ENCODE measurements around the gene SERTAD1. TPM values are rescaled to one million over a fixed set of nuclear protein-coding genes. Genes with fewer than 3 reads are reported as not detected.

Gene SERTAD1, protein sequence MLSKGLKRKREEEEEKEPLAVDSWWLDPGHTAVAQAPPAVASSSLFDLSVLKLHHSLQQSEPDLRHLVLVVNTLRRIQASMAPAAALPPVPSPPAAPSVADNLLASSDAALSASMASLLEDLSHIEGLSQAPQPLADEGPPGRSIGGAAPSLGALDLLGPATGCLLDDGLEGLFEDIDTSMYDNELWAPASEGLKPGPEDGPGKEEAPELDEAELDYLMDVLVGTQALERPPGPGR
- total RNA-seq: 16.1 and 17.2 TPM in 2 replicates

DNA sequence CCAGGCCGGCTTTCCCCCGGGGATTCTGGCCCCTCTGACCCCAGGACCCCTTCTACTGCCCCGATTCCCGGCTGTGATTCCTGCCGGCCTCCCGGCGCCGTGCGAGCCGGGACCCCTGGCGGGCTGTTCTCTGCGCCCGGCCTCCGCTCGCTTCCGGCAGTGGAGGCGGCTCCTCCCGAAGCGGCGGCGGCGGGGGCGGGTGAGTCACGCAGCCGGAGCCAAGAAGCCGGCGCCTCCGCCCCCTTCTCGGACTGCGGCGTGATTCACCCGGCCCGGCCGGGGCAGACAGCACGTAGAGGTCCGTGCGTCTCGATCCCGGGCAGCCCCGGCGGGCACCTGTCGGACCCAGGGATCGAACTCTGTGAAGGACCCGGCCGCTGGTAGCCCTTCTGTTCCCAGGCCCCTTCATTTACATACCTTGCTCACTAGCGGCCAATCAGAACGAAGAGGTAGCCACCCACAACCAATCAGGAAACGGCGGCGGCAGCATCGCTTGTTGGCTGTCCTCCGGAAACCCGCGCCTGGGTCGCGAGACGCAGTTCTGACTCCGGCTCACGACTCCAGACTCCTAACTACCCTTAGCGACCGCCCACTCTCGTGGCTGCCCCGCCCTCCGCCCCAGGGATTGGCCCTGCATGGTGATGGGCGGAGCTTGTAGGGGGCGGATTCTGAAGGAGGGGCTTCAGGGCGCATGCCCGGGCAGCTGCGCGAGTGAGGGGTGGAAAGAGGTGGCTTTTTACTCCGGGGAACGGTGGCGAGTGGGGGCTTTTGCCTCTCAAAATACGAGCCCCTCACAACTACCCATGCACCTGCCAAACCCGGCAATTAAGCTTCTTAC is at the start of gene SERTAD1:
SERTAD1 (minus strand) TSS at position 543 of the 838 bp plus-strand sequence. CDS start 2,446 bp downstream, outside the sequence.

GRCh38 chr19:40466985-40467734 is 41.4 kb upstream of the SERTAD1 start, which contains the start of gene SPTBN4:
Gene SPTBN4 (plus strand): TSS chr19:40467001. CDS start chr19:40472622, 5,621 bp downstream.

GRCh38 chr19:40465557-40466218 is 39.9 kb upstream of the SERTAD1 start, which contains the start of gene BLVRB:
Gene BLVRB (minus strand): TSS chr19:40465745. CDS start chr19:40465688, 57 bp downstream.

GRCh38 chr19:40444000-40444824 is 18.4 kb upstream of the SERTAD1 start, which contains the start of gene SERTAD3:
Gene SERTAD3 (minus strand): TSS chr19:40444335. CDS start chr19:40442080, 2,255 bp downstream.

DNA sequence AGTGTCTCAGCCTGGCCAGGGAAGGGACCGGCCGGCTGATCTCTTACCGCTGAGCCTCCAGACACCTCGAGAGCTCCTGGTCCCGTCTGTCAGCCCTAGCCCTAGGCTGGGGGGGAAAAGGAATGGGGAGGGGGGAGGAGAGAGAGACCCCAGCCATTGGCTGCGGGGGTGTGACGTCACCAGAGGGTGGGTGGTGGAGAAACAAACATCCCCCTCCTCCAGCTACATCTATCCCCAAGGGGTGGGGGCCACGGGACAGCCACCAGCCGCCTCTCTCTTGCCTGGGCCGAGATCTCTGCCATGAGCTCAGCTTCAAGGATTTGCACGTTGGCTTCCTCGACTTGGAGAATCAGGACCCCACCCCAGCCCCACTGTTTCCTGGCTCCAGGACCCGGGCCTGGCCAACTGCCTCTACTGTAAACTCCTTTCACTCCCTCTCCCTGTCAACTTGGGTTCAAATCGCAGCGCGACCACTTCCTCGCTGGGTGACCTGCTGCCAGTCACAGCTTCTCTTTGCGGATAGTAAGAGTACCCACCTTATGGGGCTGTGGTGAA is 12.4 kb downstream of the SERTAD1 start, which contains the start of gene PRX:
PRX (minus strand) TSS at position 88 of the 555 bp plus-strand sequence. CDS start 5,446 bp downstream, outside the sequence.

DNA sequence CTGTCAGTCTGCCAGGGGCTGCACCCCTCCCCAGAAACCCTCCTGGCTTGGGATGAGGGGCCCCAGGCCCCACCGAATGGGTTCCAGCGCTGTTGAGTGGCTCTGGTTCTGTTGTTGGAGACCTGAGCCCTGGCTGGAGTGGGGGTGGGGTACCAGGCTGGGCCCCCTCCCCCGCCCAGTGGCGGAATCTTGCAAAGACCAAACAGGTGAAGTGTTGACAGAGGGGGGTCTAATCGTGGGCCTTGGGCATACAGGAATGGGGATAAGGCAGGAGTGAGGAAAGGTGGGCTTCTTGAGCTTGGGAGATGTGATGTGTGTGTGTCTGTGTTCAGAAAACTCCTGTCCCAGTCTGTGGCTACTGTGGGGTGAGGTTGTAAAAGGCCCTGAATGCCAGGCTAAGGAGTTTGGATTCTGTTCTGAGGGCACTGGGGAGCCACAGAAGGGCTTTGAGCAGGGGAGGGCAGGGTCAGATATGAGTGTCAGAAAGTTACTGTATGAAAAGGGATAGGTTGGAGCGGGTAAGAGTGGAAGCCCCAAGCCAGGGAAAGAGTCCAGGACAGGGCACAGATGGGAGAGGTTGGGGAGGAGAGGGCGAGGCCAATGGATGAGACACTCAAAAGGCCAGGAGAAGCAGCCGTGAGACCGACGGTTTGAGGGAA is 35.6 kb downstream of the SERTAD1 start, which contains the start of gene HIPK4:
HIPK4 (minus strand) TSS at position 98 of the 659 bp plus-strand sequence. CDS start 279 bp downstream, outside the sequence.

Other genes with a start within 250 kb of the SERTAD1 start
- 8.9 and 11.8 TPM in 2 replicates for gene MAP3K10, start 234.6 kb downstream of the SERTAD1 start, total RNA-seq
- gene TTC9B, start 207.6 kb downstream of the SERTAD1 start, total RNA-seq: not detected in 2 replicates
- gene CCNP, start 199.3 kb downstream of the SERTAD1 start, total RNA-seq: 0.09 TPM in 1 of 2 replicates, not detected in the other
- 76.0 and 91.1 TPM in 2 replicates for gene AKT2, start 140.6 kb downstream of the SERTAD1 start, total RNA-seq
- 3.6 and 10.6 TPM in 2 replicates for gene C19orf47, start 77.6 kb downstream of the SERTAD1 start, total RNA-seq
- 497 and 582 TPM in 2 replicates for gene PLD3, start 77.3 kb downstream of the SERTAD1 start, total RNA-seq
- under 0.01 and 0.14 TPM in 2 replicates for gene HIPK4, start 35.8 kb downstream of the SERTAD1 start, total RNA-seq
- 0.89 and 1.2 TPM in 2 replicates for gene PRX, start 12.6 kb downstream of the SERTAD1 start, total RNA-seq
- gene SERTAD3, start 18.3 kb upstream of the SERTAD1 start, total RNA-seq: 14.7 and 20.2 TPM in 2 replicates
- 49.3 and 56.1 TPM in 2 replicates for gene BLVRB, start 39.8 kb upstream of the SERTAD1 start, total RNA-seq
- gene SPTBN4, start 41.0 kb upstream of the SERTAD1 start, total RNA-seq: 0.30 and 0.97 TPM in 2 replicates
- 24.9 and 69.7 TPM in 2 replicates for gene SHKBP1, start 150.9 kb upstream of the SERTAD1 start, total RNA-seq
- 24.6 and 34.0 TPM in 2 replicates for gene LTBP4, start 175.4 kb upstream of the SERTAD1 start, total RNA-seq

Data from smooth muscle cell of the umbilical artery (primary cell).